HepG2 (cell line): Measurements from ENCODE around the gene APOC3. TPM values are rescaled to one million over a fixed set of nuclear protein-coding genes. Genes with fewer than 3 reads are reported as not detected.

ENCODE experiments used
- ATAC-seq: fragments of 200-7000 bp; cut with Tn5 transposase; 3 replicates; pipeline ENCODE4 v1.9.1; 2020; ENCODE audit warnings: mild to moderate bottlenecking, moderate library complexity
- BruUV-seq: library from RNA; stranded (reverse); fragments of 400-500 nt; replicated peaks from 2 replicates; lab custom pipeline; 2021; lab: Mats Ljungman, UMichigan
- CTCF ChIA-PET: fragments of 300-600 bp; formaldehyde crosslinking; extraction: SDS; loops from one replicate; lab custom pipeline; 2021; ENCODE audit warnings: low total read pairs, inconsistent platforms, low intra/inter-chr PET ratio; lab: Yijun Ruan, JAX
- POLR2A ChIA-PET: fragments of 350-600 bp; sonication (Branson Sonifier 250); formaldehyde crosslinking; loops from one replicate; lab custom pipeline; 2020; ENCODE audit warnings: antibody characterized with exemption, inconsistent platforms; lab: Yijun Ruan, JAX
- DNase-seq: peaks from one replicate; pipeline ENCODE4 v3.0.0-alpha.2; 2015; ENCODE audit warnings: low spot score
- FAIRE-seq: peaks from 3 replicates; lab custom pipeline; 2011; peaks lifted over from hg19 to GRCh38; lab: Jason Lieb, UNC
- H2AFZ ChIP-seq: one replicate; pipeline ENCODE4 v1.6.1; 2011; ENCODE audit warnings: low read length, inconsistent platforms
- H3K27ac ChIP-seq: fragments of 300-600 bp; 3 replicates; pipeline ENCODE4 v1.8.0; 2011; ENCODE audit warnings: mixed run types, mild to moderate bottlenecking, mixed read lengths, low read length, inconsistent platforms; ENCODE audit not compliant: insufficient read depth; ENCODE audit errors: extremely low read length
- H3K27me3 ChIP-seq, 2 experiments: fragments of 200-600 bp in 1 of 2; 2 replicates in 1 of 2; 3 replicates in 1 of 2; pipeline versions ENCODE4 v1.6.0 to v1.8.0; 2011; ENCODE audit warnings: low read length in 2 of 2, mild to moderate bottlenecking in 2 of 2, moderate library complexity in 2 of 2, inconsistent platforms in 1 of 2; ENCODE audit not compliant: insufficient read depth in 2 of 2, control insufficient read depth in 1 of 2
- H3K36me3 ChIP-seq, 2 experiments: fragments of 200-600 bp in 1 of 2; replicated peaks in 1 of 2; 2 replicates in 1 of 2; 3 replicates in 1 of 2; pipeline versions ENCODE4 v1.5.1 to v1.8.0; 2011; ENCODE audit warnings: low read length in 2 of 2, inconsistent platforms in 1 of 2; ENCODE audit not compliant: insufficient read depth in 2 of 2, control insufficient read depth in 1 of 2
- H3K4me1 ChIP-seq: 2 replicates; pipeline ENCODE4 v1.5.1; 2012; ENCODE audit warnings: low read length, inconsistent platforms; ENCODE audit not compliant: insufficient read depth
- H3K4me2 ChIP-seq: 2 replicates; pipeline ENCODE4 v1.6.0; 2011; ENCODE audit warnings: low read depth, low read length, inconsistent platforms
- H3K4me3 ChIP-seq, 3 experiments: fragments of 200-600 bp in 1 of 3; sonication (generic), shearing (Covaris generic) in 1 of 3; replicated peaks in 1 of 3; 2 replicates each; pipeline ENCODE4 v1.5.1; 2011 to 2016; ENCODE audit warnings: low read length in 3 of 3, inconsistent platforms in 2 of 3, low read depth in 2 of 3, mild to moderate bottlenecking in 2 of 3, control low read depth in 1 of 3, mixed read lengths in 1 of 3; ENCODE audit not compliant: insufficient read depth in 1 of 3
- H3K79me2 ChIP-seq: one replicate; pipeline ENCODE4 v1.6.1; 2011; ENCODE audit warnings: low read length, inconsistent platforms; ENCODE audit not compliant: insufficient read depth
- H3K9ac ChIP-seq: 2 replicates; pipeline ENCODE4 v1.6.0; 2011; ENCODE audit warnings: mild to moderate bottlenecking, low read depth, low read length, inconsistent platforms; ENCODE audit not compliant: insufficient read depth
- H3K9me3 ChIP-seq: 2 replicates; pipeline ENCODE4 v1.5.1; 2012; ENCODE audit warnings: mild to moderate bottlenecking, low read length
- H4K20me1 ChIP-seq: 2 replicates; pipeline ENCODE4 v1.6.0; 2011; ENCODE audit warnings: inconsistent platforms, mild to moderate bottlenecking, low read length, moderate library complexity; ENCODE audit not compliant: insufficient read depth
- ARNTL ChIP-seq: sonication (generic); formaldehyde crosslinking; IDR thresholded peaks from 2 replicates; pipeline ENCODE4 v1.4.0; 2020; ENCODE audit warnings: mild to moderate bottlenecking, missing genetic modification reagents
- CCDC6 ChIP-seq: sonication (generic); formaldehyde crosslinking; IDR thresholded peaks from 2 replicates; pipeline ENCODE4 v1.8.1; 2022; ENCODE audit warnings: mild to moderate bottlenecking, missing genetic modification reagents, moderate library complexity
- CSRNP1 ChIP-seq: sonication (generic); formaldehyde crosslinking; IDR thresholded peaks from 2 replicates; pipeline ENCODE4 v1.8.1; 2023; ENCODE audit warnings: mild to moderate bottlenecking, missing genetic modification reagents
- GTF3A ChIP-seq: sonication (generic); formaldehyde crosslinking; conservative IDR thresholded peaks from 2 replicates; pipeline ENCODE4 v1.4.0; 2020; ENCODE audit warnings: mild to moderate bottlenecking, missing genetic modification reagents
- IRF2 ChIP-seq: IDR thresholded peaks from 2 replicates; pipeline ENCODE4 v1.6.1; 2018; ENCODE audit warnings: missing genetic modification reagents, missing compliant biosample characterization
- KDM2A ChIP-seq: sonication (generic); formaldehyde crosslinking; IDR thresholded peaks from 2 replicates; pipeline ENCODE4 v1.4.0; 2020; ENCODE audit warnings: low read depth, missing genetic modification reagents, borderline replicate concordance
- NCOR1 ChIP-seq: fragments of 200-600 bp; sonication (generic); IDR thresholded peaks from 2 replicates; pipeline ENCODE4 v1.7.0; 2017; ENCODE audit warnings: antibody characterized with exemption, low read length, borderline replicate concordance
- RFXAP ChIP-seq: sonication (generic); formaldehyde crosslinking; IDR thresholded peaks from 2 replicates; pipeline ENCODE4 v1.4.0; 2020; ENCODE audit warnings: missing genetic modification reagents, borderline replicate concordance
- RXRB ChIP-seq: IDR thresholded peaks from 2 replicates; pipeline ENCODE4 v1.6.1; 2016; ENCODE audit warnings: borderline replicate concordance, missing genetic modification reagents, missing compliant biosample characterization
- ZFY ChIP-seq: sonication (generic); formaldehyde crosslinking; IDR thresholded peaks from 2 replicates; pipeline ENCODE4 v1.4.0; 2020; ENCODE audit warnings: missing genetic modification reagents
- ZNF280B ChIP-seq: sonication (generic); formaldehyde crosslinking; IDR thresholded peaks from 2 replicates; pipeline ENCODE4 v1.5.0; 2020; ENCODE audit warnings: missing genetic modification reagents, mild to moderate bottlenecking, borderline replicate concordance
- ZNF629 ChIP-seq: sonication (generic); formaldehyde crosslinking; conservative IDR thresholded peaks from 2 replicates; pipeline ENCODE4 v1.5.0; 2020; ENCODE audit warnings: missing genetic modification reagents
- ZNF777 ChIP-seq: sonication (generic); formaldehyde crosslinking; IDR thresholded peaks from 2 replicates; pipeline ENCODE4 v1.4.0; 2020; ENCODE audit warnings: missing genetic modification reagents
- ZZZ3 ChIP-seq: sonication (generic); formaldehyde crosslinking; IDR thresholded peaks from 2 replicates; pipeline ENCODE4 v1.4.0; 2020; ENCODE audit warnings: missing genetic modification reagents, mild to moderate bottlenecking, borderline replicate concordance
- WGBS: methylation state at CpG from one replicate; pipeline ENCODE4 v1.1.6; 2017; ENCODE audit warnings: low lambda C conversion rate; 5-methylcytosine and 5-hydroxymethylcytosine counted together
- in situ Hi-C: cut with HindIII; loops from 2 replicates; pipeline ENCODE4 v1.10.0; 2017; ENCODE audit warnings: low pct_unique_long_range_greater_than_20kb; ENCODE audit not compliant: extremely low pct_ligation_motif_present
- intact Hi-C: fragments of 100-400 bp; cut with micrococcal nuclease; formaldehyde crosslinking; loops from one replicate; pipeline ENCODE4 v1.10.0; 2022; ENCODE audit not compliant: unreplicated experiment
- polyA plus RNA-seq, 8 experiments: library from polyadenylated mRNA; depleted of rRNA in 3 of 8; stranded (reverse) in 7 of 8; unstranded in 1 of 8; fragments of >200 nt; fragmentation: Illumina TruSeq in 4 of 8; extraction: Trizol in 4 of 8; gene quantifications; 2 replicates each; pipeline versions ENCODE4 v1.2.1 to v1.2.3, GENCODE V29; 2011 to 2016; ENCODE audit warnings: low read depth in 4 of 8, missing spikeins in 1 of 8, mixed read lengths in 1 of 8; ENCODE audit not compliant: insufficient read depth in 1 of 8
- total RNA-seq, 5 experiments: library from RNA; depleted of rRNA; stranded (reverse); fragments of >200 nt; fragmentation: Illumina TruSeq; extraction: Trizol; gene quantifications; 2 replicates each; pipeline ENCODE4 v1.2.3, GENCODE V29; 2016; ENCODE audit warnings: low read depth in 1 of 5
- TF ChIP-seq, protein P1 (sequence below): sonication (generic); formaldehyde crosslinking; IDR thresholded peaks from 2 replicates; pipeline ENCODE4 v1.4.0; 2020; ENCODE audit warnings: missing genetic modification reagents
- TF ChIP-seq, protein P2 (sequence below): sonication (generic); formaldehyde crosslinking; IDR thresholded peaks from 2 replicates; pipeline ENCODE4 v1.4.0; 2020; ENCODE audit warnings: missing genetic modification reagents

APOC3 gene
- total and polyA plus RNA-seq, 2 of the 13 experiments (the other 11 are each of a cell fraction or from before 2014, with no cell fraction given): 314 to 687 TPM

DNA sequence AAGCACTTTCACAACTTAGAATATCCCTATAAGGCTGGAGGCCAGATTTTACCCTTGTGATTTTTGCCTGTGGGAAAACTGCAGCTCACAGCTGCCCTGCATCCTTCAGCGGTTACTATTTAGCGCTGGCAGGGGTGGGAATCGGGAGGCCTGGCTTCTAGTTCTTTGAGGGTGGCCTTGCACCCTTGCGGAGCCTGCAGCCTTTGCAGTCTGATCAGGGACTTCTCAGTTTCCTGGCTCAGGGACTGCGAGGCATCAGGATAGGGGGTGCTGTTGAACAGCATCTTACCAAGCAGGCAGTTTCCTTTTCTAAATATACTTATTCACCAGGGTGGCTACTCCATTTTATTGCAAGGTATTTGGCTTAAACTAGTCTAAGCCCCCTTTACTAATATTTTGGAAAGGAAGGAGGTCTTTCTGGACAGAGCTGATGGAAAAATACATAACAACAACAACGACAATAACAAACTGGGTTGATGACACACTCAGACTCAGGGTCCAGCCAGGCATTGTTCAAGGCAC, 10.6 kb downstream of the APOC3 start:
- DNase-seq: peak; percentile 47
- Histone ChIP-seq H4K20me1 (peaks cover 9% of the 10 kb centered on the region; the same call in 1 of the 2 replicates), H3K36me3 (peaks cover 3 to 6% of the 10 kb centered on the region in 2 experiments; a peak in 4 of 5 replicates), H3K9ac (peak overlapping the region; percentile 65), H3K79me2 (peaks cover 22% of the 10 kb centered on the region), H3K4me1 (peaks cover 75% of the 10 kb centered on the region), H3K9me3 (no peaks in the 10 kb centered on the region), H3K4me3 (peak overlapping the region; percentile 38 to 67 (median 51); a peak in 5 of 6 replicates), H3K4me2 (peak overlapping the region; percentile 86), H2AFZ (peak overlapping the region; percentile 64), H3K27me3 (no peaks in the 10 kb centered on the region), H3K27ac (peak overlapping the region; percentile 85)
- BruUV-seq: no TSS peak
- ChIA-PET POLR2A (interaction anchor here (1.0 to 11.5 kb wide), 6 partner anchors 9 to 53 kb away, joined by 4 to 361 read pairs (median 10); partner anchors contain the start of genes APOA4, APOA5, APOC3 and ZPR1), CTCF (interaction anchor here (1.5 kb wide), 1 partner anchor 49 kb away, joined by 4 read pairs; the partner anchor contains the start of gene APOA5)
- peak; percentile 69 for FAIRE-seq
- WGBS: 6% methylated on average over 6 of the region's 6 CpGs
- peak; percentile 8 for ATAC-seq
- in situ Hi-C loops (no loop called here), intact Hi-C loops (no loop called here)
- TF ChIP-seq CSRNP1 (CRISPR knock-in tag): no peak
- TF ChIP-seq ZNF629: 0 out of 2 replicates have a peak, but pooled peaks have one; percentile 3
- peak; percentile 8; the same call in 1 of the 2 replicates for TF ChIP-seq KDM2A
- TF ChIP-seq ARNTL: no peak
- TF ChIP-seq GTF3A: 0 out of 2 replicates have a peak, but pooled peaks have one; percentile 25
- no peak for TF ChIP-seq IRF2 (CRISPR knock-in tag)
- TF ChIP-seq, protein P1, sequence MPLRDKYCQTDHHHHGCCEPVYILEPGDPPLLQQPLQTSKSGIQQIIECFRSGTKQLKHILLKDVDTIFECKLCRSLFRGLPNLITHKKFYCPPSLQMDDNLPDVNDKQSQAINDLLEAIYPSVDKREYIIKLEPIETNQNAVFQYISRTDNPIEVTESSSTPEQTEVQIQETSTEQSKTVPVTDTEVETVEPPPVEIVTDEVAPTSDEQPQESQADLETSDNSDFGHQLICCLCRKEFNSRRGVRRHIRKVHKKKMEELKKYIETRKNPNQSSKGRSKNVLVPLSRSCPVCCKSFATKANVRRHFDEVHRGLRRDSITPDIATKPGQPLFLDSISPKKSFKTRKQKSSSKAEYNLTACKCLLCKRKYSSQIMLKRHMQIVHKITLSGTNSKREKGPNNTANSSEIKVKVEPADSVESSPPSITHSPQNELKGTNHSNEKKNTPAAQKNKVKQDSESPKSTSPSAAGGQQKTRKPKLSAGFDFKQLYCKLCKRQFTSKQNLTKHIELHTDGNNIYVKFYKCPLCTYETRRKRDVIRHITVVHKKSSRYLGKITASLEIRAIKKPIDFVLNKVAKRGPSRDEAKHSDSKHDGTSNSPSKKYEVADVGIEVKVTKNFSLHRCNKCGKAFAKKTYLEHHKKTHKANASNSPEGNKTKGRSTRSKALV (CRISPR knock-in tag): no peak
- TF ChIP-seq ZNF777: 0 out of 2 replicates have a peak, but pooled peaks have one; percentile 4
- TF ChIP-seq CCDC6 (CRISPR knock-in tag): no peak
- TF ChIP-seq ZNF280B (CRISPR knock-in tag): no peak
- peak; percentile 14; the same call in 1 of the 2 replicates for TF ChIP-seq ZFY
- TF ChIP-seq RXRB (CRISPR knock-in tag): no peak
- TF ChIP-seq, protein P2, sequence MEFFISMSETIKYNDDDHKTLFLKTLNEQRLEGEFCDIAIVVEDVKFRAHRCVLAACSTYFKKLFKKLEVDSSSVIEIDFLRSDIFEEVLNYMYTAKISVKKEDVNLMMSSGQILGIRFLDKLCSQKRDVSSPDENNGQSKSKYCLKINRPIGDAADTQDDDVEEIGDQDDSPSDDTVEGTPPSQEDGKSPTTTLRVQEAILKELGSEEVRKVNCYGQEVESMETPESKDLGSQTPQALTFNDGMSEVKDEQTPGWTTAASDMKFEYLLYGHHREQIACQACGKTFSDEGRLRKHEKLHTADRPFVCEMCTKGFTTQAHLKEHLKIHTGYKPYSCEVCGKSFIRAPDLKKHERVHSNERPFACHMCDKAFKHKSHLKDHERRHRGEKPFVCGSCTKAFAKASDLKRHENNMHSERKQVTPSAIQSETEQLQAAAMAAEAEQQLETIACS (CRISPR knock-in tag): no peak
- TF ChIP-seq ZZZ3 (CRISPR knock-in tag): no peak
- TF ChIP-seq NCOR1: no peak
- TF ChIP-seq RFXAP (CRISPR knock-in tag): no peak
